ENCODE results near the gene ZNF883.
"Not testable (repeated sequence)": the region's sequence is repeated elsewhere in the genome, so short reads cannot be mapped to it uniquely, and the experiment has no call there.

The ZNF883 gene

DNA sequence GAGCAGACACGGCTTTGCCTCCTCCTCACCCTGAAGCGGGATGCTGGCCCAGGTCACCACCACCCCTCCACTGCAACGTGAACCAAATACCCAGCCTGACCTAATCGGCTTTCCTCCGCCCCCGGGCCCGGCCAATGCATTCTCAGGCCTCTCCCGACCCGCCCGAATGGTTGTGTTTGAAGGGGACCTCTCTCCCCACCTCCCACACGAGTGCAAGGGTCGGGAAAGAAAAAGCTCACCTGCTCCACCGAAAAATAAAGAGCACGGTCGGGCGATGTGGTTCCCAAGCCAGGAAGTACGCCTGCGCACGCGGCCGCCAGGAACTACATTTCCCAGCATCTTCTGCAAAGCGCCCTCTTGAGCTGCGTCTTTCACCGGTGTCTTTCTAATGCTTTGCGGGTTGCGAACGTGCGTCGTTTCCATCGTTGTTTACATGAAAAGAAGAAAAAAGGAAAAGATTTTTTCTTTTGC lies at the start of gene ZNF883:
TSS of gene ZNF883 (minus strand) at position 282 of the 471 bp plus-strand sequence.
- peak in 4 of 6 experiments; percentile 1 to 48 (median 19) for DNase-seq

DNA sequence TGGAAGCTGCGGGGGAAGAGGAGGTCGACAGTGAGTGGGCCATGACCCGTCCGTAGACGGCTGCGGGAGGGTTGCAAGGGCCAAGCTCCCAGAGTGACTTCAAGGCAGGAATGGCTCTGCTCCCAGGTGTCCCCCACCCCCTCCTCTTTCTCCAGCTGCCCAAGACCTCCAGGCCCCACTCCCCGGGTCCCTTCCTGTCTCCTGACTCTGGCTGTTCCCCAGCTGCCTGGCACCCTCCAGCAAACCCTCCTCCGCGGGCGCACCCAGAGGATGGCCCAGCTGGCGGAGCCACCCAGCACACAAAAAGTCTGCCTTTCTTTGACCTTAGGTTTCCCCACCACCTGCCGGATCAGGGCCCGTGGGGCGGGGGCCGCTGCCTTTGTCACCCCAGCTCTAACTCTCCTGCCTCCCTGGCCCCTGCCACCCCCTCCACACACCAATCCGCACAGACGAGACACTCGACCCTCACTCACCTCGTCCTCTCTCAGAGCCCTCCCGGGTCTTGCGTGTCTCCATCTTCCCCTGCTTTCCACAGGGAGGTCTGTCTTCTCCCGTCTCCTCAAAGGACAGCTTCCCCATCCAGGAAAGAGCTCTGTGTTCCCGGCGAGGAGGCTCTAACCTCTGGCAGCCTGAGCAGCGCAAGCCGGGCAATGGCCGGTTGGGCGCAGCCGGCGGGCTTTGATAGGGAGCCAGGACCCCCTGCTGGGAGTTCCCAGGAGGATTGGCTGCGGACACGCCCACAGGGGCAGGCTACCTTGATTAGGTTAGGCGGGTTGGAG lies 49.3 kb upstream of the ZNF883 start:
- DNase-seq: not testable (repeated sequence)

- DNase-seq: peak in 1 of 6 experiments; percentile 8
These were observed 47.7 kb upstream of the ZNF883 start for GRCh38 chr9:113059581-113060284.

GRCh38 chr9:113057193-113057592 lies 45.2 kb upstream of the ZNF883 start:
- no peak for DNase-seq

DNA sequence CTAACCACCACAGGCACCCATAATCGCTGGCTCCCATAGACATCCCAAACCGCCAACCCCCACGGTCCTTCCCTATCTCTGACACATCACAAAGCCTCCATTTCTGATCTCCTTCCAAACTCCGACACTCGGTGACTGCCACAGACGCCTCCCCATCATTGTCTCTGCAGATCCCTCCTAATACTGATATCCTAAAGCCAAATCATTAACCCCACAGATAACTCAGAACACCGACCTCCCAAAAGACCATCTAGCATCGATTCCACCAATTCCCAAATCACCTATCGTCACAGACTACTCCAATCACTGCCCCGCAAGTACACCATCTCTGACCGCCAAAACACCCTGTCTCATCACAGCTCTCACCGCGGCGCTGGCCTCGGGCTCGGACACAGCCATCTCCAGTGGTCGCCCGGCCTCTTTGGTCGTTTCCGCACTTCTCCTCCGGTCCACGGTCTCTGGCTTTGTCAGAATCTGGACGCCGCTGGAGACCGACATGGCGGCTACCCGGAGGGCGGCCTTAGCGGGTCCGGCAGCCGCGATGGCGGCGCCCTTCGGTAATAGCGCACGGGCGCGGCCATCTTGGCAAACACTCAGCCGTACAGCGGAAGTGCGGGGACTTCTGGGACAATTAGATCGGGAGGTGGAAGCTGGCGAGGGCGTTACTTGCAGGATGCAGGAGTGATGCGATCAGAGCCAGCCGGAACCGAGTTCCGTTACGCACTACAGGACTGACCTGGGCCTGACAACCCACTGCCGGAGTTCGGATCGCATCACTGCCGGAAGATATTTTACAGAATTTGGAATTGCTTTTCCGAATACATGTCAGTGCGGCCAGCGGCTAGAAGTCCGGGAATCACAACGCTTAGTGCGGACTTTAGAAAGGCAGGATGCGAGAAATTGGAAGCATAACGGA lies 44.5 kb upstream of the ZNF883 start, which contains the start of gene ZFP37:
TSS of gene ZFP37 (minus strand) at position 534 of the 916 bp plus-strand sequence. CDS start at position 498, 36 bp downstream.
- peak; percentile 6 to 73 (median 48) for DNase-seq

GRCh38 chr9:113042884-113043657 lies 31.1 kb upstream of the ZNF883 start:
- peak in 1 of 6 experiments; percentile 2 for DNase-seq

DNA sequence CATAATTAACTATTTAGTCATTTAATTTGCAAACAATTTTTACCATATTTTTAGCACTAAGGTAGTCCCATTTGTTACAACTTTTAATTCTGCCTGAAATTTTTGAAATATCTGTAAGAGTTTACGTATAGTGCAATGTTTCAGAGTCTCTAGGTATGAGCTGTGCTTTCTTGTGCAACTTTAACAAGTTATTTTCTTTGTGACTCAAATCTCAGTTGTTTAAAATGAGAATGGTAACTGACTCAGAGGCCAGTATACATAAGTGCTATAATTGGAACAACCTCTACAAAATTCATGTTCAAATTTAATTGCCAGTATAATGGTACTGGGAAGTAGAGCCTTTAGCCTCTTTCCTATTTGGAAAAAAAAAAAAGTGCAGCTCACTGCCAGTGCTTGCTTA lies 14.2 kb upstream of the ZNF883 start:
- DNase-seq: no peak

- DNase-seq: no peak
These were observed 6.3 kb upstream of the ZNF883 start for GRCh38 chr9:113018247-113018646.

DNA sequence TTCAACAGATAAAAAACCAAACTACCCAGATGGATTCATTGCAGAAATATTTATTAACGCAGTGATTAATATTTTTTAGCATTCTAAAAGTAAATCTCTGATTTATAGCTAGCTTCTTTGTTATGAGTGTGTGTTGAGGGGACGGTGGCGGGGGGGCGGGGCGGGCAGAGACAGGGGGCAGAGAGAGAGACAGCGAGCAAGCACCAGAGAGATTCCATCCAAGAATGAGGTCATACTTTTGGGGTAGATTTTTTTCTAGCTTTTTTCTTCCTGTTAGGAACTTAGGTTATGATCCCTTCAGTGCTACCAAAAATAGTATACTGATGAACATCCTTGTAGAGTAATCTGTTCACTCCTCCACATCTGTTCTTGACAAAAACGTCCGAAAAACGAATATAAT lies 500 bp upstream of the ZNF883 start:
- no peak for DNase-seq

DNA sequence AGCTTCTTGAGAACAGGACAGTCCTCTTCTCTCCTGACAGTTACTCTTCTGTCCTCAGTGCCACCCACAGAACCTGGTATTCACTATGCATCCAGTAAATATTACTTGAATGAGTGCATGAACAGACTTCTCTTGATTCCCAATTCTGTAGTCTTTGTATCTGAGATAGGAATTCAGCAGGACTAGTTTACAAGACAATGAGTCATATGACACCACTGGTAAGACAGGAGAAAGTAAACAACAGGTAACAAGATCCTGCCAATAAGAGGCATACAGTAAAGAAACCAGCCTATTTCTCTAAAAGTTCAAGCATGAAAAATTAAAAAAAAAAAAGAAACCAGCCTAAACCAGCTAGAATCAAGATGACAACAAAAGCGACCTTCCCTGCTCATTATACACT lies 6.2 kb downstream of the ZNF883 start:
- no peak for DNase-seq

DNA sequence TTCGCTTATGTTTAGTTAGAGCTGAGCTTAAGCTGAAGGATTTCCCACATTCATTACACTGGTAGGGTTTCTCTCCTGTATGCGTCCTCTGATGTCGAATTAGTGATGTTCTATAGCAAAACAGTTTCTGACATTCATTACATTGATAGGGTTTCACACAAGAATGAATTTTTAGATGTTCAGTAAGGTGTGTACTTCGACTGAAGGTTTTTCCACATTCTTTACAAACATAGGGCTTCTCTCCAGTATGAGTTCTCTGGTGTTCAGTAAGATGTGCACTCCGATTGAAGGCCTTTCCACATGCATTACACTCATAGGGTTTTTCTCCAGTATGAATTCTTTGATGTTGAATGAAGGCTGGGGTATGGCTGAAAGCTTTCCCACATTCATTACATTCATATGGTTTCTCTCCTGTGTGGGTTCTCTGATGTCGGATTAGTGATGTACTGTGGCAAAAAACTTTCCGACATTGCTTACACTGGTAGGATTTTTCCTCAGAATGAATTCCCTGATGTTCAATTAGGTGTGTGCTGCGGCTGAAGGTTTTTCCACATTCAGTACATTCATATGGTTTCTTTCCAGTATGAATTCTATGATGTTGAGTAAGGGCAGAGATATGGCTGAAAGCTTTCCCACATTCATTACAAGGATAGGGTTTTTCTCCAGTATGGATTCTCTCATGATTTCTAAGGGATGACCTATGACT lies 14.6 kb downstream of the ZNF883 start:
- no peak for DNase-seq

DNA sequence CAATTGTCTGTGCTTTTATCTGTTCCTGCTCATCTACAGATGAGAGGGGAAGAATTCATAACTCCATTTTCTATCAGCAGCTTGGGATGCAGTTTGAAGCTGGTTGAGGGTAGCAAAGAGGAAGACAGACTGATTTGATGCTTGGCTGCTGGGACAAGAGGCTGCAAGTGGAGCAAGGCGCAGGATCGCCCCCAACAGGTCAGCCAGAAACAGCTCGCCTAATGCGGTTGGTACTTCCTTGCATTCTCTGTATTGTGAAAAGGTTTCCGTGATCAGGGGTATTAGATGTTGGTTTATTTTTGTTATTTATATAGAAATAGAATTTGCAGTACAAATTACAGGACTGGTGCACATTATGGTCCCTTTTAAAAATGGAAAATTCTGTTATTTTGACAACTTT lies 40.6 kb downstream of the ZNF883 start:
- no peak for DNase-seq

DNA sequence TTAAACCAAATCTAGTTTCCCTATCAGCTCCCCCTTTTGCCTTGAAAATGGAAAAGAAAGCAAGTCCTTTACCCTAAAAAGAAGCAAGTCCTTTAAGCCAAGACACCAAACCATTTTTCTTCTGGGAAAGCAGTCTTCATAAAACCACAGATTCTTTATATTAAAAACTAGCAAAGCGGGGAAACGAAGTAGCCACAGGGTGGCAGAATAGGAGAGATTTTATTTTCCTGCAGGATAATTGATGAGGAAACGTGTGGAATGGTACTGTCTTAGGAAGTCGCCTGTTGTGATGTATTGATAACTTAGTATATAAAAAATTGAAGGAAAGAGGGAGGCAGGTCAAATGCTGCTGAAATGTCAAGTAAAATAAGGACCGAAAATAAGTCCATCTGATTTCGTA lies 41.1 kb downstream of the ZNF883 start:
- no peak for DNase-seq

GRCh38 chr9:112969730-112970129 lies 42.3 kb downstream of the ZNF883 start:
- DNase-seq: no peak

- no peak for DNase-seq
These were observed 56.4 kb downstream of the ZNF883 start for GRCh38 chr9:112955550-112955949.

DNA sequence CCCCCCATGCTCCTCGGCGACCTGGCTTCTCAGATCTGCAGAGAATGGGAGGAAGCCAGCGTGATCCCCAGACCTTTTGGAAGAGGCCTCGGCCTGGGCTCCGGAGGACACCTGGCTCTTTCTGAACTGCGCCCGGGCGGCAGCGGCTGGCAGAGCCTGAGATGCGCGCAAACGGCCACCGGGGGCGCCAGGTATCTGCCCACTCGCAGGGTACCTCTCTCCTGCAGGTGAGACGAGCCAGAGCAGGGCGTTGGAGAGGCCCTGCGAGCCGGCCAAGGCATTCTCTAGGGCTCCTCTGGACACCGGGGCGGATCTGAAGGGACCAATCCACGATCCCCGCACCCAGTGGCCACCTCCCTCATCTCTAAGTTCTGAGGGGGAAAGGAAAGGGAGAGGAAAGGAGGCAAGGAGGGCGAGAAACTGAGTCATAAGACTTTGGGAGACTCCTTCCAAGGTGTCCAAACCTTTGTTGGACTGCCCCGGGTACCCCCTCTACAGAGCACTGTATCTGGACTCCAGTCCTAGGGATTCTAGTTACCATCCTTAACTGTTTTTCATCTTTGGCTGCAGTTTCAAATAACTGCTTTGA lies 66.3 kb downstream of the ZNF883 start:
- no peak for DNase-seq

- no peak for DNase-seq
These were observed 72.6 kb downstream of the ZNF883 start for GRCh38 chr9:112939418-112939817.

GRCh38 chr9:112933696-112934095 lies 78.3 kb downstream of the ZNF883 start:
- DNase-seq: no peak

DNA sequence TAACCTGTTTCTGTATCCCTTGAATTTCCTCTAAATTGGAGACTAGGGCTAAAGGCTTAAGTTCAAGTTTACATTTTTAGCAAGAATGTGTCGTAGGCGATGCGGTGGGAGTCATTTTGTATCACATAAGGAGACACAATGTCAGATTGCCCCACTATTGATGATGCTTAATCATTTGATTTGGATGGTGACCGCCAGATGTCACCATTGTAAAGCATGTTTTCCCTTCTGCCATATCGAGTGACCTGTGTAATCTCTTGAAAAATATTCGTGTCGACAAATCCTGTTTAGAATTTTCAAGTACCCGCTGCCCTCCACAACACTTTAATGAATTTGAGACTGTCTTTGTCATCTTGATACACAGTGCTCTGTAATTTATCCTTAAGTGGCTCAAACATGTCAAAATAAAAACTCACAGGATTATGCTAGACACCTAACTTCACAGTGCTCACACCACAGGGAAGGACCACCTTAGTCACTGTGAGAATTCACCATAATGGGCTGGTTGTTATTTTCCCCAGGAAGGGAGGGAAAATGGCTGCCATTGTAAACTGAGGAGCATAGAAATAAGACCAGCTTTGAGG lies 86.8 kb downstream of the ZNF883 start:
- no peak for DNase-seq

DNA sequence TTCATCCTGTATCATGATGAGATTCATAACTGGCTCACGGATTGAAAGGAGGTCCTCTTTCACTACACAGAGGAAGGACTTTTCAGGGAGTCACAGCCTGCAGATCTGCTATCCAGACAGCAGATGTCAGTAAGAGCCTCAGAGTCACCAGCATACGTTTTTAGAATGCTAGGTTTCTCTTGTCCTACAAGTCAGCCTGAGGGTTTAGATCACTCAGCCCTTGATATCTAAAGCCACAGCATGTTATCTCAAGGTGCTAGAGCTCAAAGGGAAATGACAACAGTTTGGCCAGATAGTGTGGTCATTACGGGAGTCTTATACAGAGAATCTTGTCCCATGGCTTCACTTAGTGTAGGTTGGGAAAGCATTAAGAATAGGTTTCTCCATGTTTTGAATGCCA lies 90.4 kb downstream of the ZNF883 start:
- DNase-seq: no peak

DNA sequence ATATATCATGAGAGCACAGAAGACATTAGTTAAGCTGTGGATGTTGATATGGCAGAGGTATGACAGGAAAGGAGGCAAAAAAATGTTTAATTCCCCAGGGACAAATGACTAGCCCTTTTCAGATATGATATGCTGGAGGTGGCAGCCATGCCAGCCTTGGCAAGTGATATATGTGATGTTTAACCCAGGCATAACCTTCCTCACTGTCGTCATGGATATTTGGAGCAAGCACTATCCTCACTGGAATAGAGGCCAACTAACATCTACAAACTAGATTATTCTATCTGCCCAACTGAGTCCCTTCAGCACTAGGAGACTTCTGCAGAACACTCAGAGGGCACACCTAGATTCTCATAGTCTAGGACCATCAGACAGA lies 94.0 kb downstream of the ZNF883 start:
- no peak for DNase-seq

Measured in stimulated activated naive CD4-positive, alpha-beta T cell (primary cell).